Measurements from ENCODE around the gene PPP2R2C.

GRCh38 chr4:6517171-6517570 lies 44.8 kb upstream of the PPP2R2C start:
- TF ChIP-seq CTCF (IDR thresholded peaks at IDR 0.05 in 2 of 3, conservative IDR thresholded peaks at IDR 0.05 in 1 of 3; ENCODE audit: borderline replicate concordance in 1 of 3, insufficient read depth in 1 of 3, low read depth in 2 of 3, low read length in 2 of 3): no peak
- TF ChIP-seq POLR2AphosphoS5 (IDR thresholded peaks at IDR 0.05; ENCODE audit: low read depth, low read length): no peak
- TF ChIP-seq EZH2 (IDR thresholded peaks at IDR 0.05): no peak
- no peak for TF ChIP-seq RAD21 (IDR thresholded peaks at IDR 0.05; ENCODE audit: low read depth)
- no peak for TF ChIP-seq TCF7L2 (IDR thresholded peaks at IDR 0.05; ENCODE audit: borderline replicate concordance, extremely low read depth, insufficient read depth, insufficient read length)

Data from HCT116 (cell line).